IPS-18a (cell line): ENCODE results near the gene TUBA4A.

Experiments
- H3K27ac ChIP-seq: one replicate; pipeline ENCODE4 v1.5.1; 2013; ENCODE audit warnings: low read length
- H3K27me3 ChIP-seq: one replicate; pipeline ENCODE4 v1.6.1; 2013; ENCODE audit warnings: mild to moderate bottlenecking, low read length; ENCODE audit not compliant: control insufficient read depth, insufficient read depth
- H3K36me3 ChIP-seq: one replicate; pipeline ENCODE4 v1.6.1; 2013; ENCODE audit warnings: low read depth, low read length; ENCODE audit not compliant: control insufficient read depth
- H3K4me1 ChIP-seq: one replicate; pipeline ENCODE4 v1.6.1; 2013; ENCODE audit warnings: low read depth, low read length; ENCODE audit not compliant: control insufficient read depth
- H3K4me3 ChIP-seq: one replicate; pipeline ENCODE4 v1.5.1; 2013; ENCODE audit warnings: low read length
- H3K9ac ChIP-seq: one replicate; pipeline ENCODE4 v1.6.1; 2013; ENCODE audit warnings: mild to moderate bottlenecking, low read length, moderate library complexity
- H3K9me3 ChIP-seq: one replicate; pipeline ENCODE4 v1.6.1; 2013; ENCODE audit warnings: low read depth, low read length; ENCODE audit not compliant: control insufficient read depth

Gene TUBA4A

GRCh38 chr2:219254590-219255201 is 978 bp upstream of the TUBA4A start:
- no peak overlapping the region for H3K9ac ChIP-seq
- H3K4me1 ChIP-seq = peaks cover 10% of the 10 kb centered on the region
- H3K27me3 ChIP-seq = peaks cover 70% of the 10 kb centered on the region
- H3K27ac ChIP-seq = no peak overlapping the region
- peak overlapping the region; percentile 62 for H3K4me3 ChIP-seq
- H3K36me3 ChIP-seq = peaks cover 7% of the 10 kb centered on the region
- H3K9me3 ChIP-seq = no peaks in the 10 kb centered on the region

GRCh38 chr2:219252900-219253752 is 592 bp downstream of the TUBA4A start, which contains the start of gene TUBA4B:
Gene TUBA4B (plus strand): TSS chr2:219253243. CDS start chr2:219253408, 165 bp downstream.
- H3K27ac ChIP-seq = no peak within 1 kb of the TSS

GRCh38 chr2:219252570-219252899 is 1.2 kb downstream of the TUBA4A start:
- H3K36me3 ChIP-seq = peaks cover 12% of the 10 kb centered on the region
- peak overlapping the region; percentile 48 for H3K9ac ChIP-seq
- H3K9me3 ChIP-seq = no peaks in the 10 kb centered on the region
- peaks cover 10% of the 10 kb centered on the region for H3K4me1 ChIP-seq
- H3K4me3 ChIP-seq = peak overlapping the region; percentile 62
- peaks cover 59% of the 10 kb centered on the region for H3K27me3 ChIP-seq
- H3K27ac ChIP-seq = no peak overlapping the region

More at GRCh38 chr2:219252900-219253752, 592 bp downstream of the TUBA4A start, which contains the start of gene TUBA4B:
- H3K4me3 ChIP-seq = peak within 1 kb of the TSS; percentile 62
- peaks cover 10% of the 10 kb centered on the region for H3K4me1 ChIP-seq
- H3K36me3 ChIP-seq = peaks cover 7% of the 10 kb centered on the region
- H3K27me3 ChIP-seq = peaks cover 59% of the 10 kb centered on the region
- H3K9me3 ChIP-seq = no peaks in the 10 kb centered on the region
- peak within 1 kb of the TSS; percentile 48 for H3K9ac ChIP-seq

- Histone ChIP-seq H3K27me3 (peaks cover 59% of the 10 kb centered on the region), H3K36me3 (peaks cover 12% of the 10 kb centered on the region), H3K9ac (no peak overlapping the region), H3K27ac (no peak overlapping the region), H3K4me1 (peaks cover 10% of the 10 kb centered on the region), H3K4me3 (peak overlapping the region; percentile 62), H3K9me3 (no peaks in the 10 kb centered on the region)
Observed at GRCh38 chr2:219252084-219252483, 1.6 kb downstream of the TUBA4A start.

- Histone ChIP-seq H3K27me3 (peaks cover 56% of the 10 kb centered on the region), H3K9ac (no peak overlapping the region), H3K9me3 (no peaks in the 10 kb centered on the region), H3K4me3 (no peak overlapping the region), H3K27ac (no peak overlapping the region), H3K4me1 (peaks cover 10% of the 10 kb centered on the region), H3K36me3 (peaks cover 12% of the 10 kb centered on the region)
Observed at GRCh38 chr2:219251656-219252055, 2.1 kb downstream of the TUBA4A start.

GRCh38 chr2:219250049-219250781 is 3.5 kb downstream of the TUBA4A start:
- no peak overlapping the region for H3K9ac ChIP-seq
- no peak overlapping the region for H3K27ac ChIP-seq
- peaks cover 10% of the 10 kb centered on the region for H3K4me1 ChIP-seq

GRCh38 chr2:219249203-219249980 is 4.3 kb downstream of the TUBA4A start:
- H3K36me3 ChIP-seq = peaks cover 12% of the 10 kb centered on the region
- H3K4me3 ChIP-seq = no peak overlapping the region
- H3K9ac ChIP-seq = no peak overlapping the region
- H3K4me1 ChIP-seq = peaks cover 14% of the 10 kb centered on the region
- H3K27me3 ChIP-seq = peaks cover 34% of the 10 kb centered on the region
- H3K27ac ChIP-seq = no peak overlapping the region
- H3K9me3 ChIP-seq = no peaks in the 10 kb centered on the region

More at GRCh38 chr2:219250049-219250781, 3.5 kb downstream of the TUBA4A start:
- Histone ChIP-seq H3K4me3 (no peak overlapping the region), H3K9me3 (no peaks in the 10 kb centered on the region), H3K36me3 (peaks cover 12% of the 10 kb centered on the region), H3K27me3 (peaks cover 42% of the 10 kb centered on the region)

- Histone ChIP-seq H3K27ac (no peak overlapping the region), H3K9me3 (no peaks in the 10 kb centered on the region), H3K9ac (no peak overlapping the region), H3K27me3 (peaks cover 28% of the 10 kb centered on the region), H3K4me3 (no peak overlapping the region), H3K4me1 (peaks cover 15% of the 10 kb centered on the region), H3K36me3 (peaks cover 12% of the 10 kb centered on the region)
Observed at GRCh38 chr2:219248845-219249202, 4.9 kb downstream of the TUBA4A start.

GRCh38 chr2:219247678-219248642 is 5.8 kb downstream of the TUBA4A start:
- Histone ChIP-seq H3K27me3 (peaks cover 20% of the 10 kb centered on the region), H3K36me3 (peaks cover 12% of the 10 kb centered on the region), H3K4me1 (peaks cover 11% of the 10 kb centered on the region), H3K27ac (no peak overlapping the region), H3K9me3 (no peaks in the 10 kb centered on the region), H3K4me3 (no peak overlapping the region), H3K9ac (no peak overlapping the region)

GRCh38 chr2:219246559-219246958 is 7.2 kb downstream of the TUBA4A start:
- no peaks in the 10 kb centered on the region for H3K9me3 ChIP-seq
- no peak overlapping the region for H3K27ac ChIP-seq
- peaks cover 5% of the 10 kb centered on the region for H3K4me1 ChIP-seq
- peak overlapping the region; percentile 88 for H3K4me3 ChIP-seq
- H3K9ac ChIP-seq = no peak overlapping the region
- H3K27me3 ChIP-seq = peaks cover 6% of the 10 kb centered on the region
- peaks cover 12% of the 10 kb centered on the region for H3K36me3 ChIP-seq
